Activated CD4-positive, alpha-beta T cell treated with anti-CD3 and anti-CD28 coated beads, Interleukin-2, amount 10 ng/mL, durations not matched to agents 24 days and 14 days (primary cell): ENCODE measurements around the gene EML6. TPM values are rescaled to one million over a fixed set of nuclear protein-coding genes. Genes with fewer than 3 reads are reported as not detected.

ENCODE experiments used
- DNase-seq: peaks from one replicate; pipeline ENCODE4 v3.0.0; 2022
- H3K27ac Mint-ChIP-seq: one replicate; pipeline ENCODE4 v1.8.0; 2022; ENCODE audit warnings: mild to moderate bottlenecking, mixed read lengths
- H3K27me3 Mint-ChIP-seq: one replicate; pipeline ENCODE4 v1.8.0; 2022; ENCODE audit warnings: mixed read lengths
- H3K36me3 Mint-ChIP-seq: one replicate; pipeline ENCODE4 v1.8.0; 2022; ENCODE audit warnings: low read depth, mild to moderate bottlenecking, mixed read lengths
- H3K4me1 Mint-ChIP-seq: one replicate; pipeline ENCODE4 v1.8.0; 2021; ENCODE audit warnings: mixed read lengths
- H3K4me3 Mint-ChIP-seq: one replicate; pipeline ENCODE4 v1.8.0; 2022; ENCODE audit warnings: mild to moderate bottlenecking, moderate library complexity, mixed read lengths
- H3K9me3 Mint-ChIP-seq: one replicate; pipeline ENCODE4 v1.8.0; 2021; ENCODE audit warnings: mixed read lengths
- intact Hi-C: fragments of 100-400 bp; cut with micrococcal nuclease; formaldehyde crosslinking; loops from one replicate; pipeline ENCODE4 v1.15.1; 2023
- total RNA-seq: library from RNA; stranded (reverse); gene quantifications from 2 replicates; pipeline ENCODE4 v1.2.3, GENCODE V29; 2022

The EML6 gene
- total RNA-seq, 1 donor from 2014 or later: 0.77 TPM

DNA sequence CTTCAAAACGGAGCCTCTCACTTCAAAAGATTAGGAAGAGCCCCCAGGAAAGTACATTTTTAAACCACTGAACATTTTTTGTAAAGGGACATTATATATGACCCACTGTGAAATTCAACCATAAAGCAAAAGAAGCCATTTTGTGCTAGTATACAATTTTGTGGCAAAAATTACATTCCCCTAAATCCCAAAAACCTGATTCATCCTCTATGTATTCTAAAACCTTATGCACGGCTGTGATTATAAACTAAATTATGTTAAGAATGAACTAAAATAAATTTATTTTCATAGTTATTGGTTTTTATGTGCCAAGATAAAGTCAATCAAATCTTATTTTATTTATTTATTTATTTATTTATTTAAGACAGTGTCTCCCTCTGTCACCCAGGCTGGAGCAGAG, 278.3 kb downstream of the EML6 start:
- Mint-ChIP-seq H3K9me3 (no peaks in the 10 kb centered on the region), H3K4me3 (no peak overlapping the region), H3K27ac (no peak overlapping the region), H3K36me3 (no peaks in the 10 kb centered on the region), H3K27me3 (no peaks in the 10 kb centered on the region), H3K4me1 (peaks cover 21% of the 10 kb centered on the region)
- no peak for DNase-seq
- intact Hi-C loops: no loop called here

DNA sequence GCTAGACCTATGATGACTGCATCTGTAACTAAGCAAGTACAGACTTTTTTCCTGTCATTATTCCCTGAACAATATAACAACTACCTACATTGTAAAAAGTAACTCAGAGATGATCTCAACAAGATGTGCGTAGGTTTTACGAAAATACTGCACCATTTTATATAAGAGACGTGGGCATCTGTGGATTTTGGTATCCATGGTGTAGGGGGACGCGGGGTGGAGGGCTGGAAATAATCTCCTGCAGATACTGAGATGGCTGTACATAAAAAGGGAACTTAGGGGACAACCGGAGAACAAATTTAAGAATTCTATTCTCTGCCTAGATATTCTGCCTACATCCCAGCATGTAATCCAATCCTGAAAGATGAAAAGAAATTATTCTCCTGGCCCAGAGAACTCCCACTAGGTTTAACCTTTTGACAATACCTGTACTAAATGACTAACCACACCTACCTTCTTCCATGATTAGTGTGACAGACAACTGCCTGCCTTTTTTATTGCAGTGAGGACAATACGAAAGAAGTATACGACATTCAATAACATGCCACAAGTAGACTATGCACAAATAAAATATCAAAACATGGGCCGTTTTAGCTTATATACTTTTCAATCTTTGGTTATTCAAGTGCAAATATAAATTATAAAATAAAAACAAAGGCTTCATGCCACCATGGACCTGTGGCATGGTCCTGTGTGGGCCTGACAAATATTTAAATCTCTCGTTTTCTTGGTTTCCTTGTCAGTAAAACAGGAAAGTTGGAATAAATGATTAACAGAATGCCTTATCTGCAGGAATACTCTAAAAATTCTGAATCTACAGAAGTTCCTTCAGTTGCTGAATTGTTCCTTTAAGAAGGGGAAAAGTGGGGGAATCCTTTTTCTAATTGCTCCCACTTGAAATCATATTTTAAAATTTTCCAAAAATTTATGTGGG, 280.5 kb downstream of the EML6 start:
- Mint-ChIP-seq H3K9me3 (no peaks in the 10 kb centered on the region), H3K36me3 (no peaks in the 10 kb centered on the region), H3K27me3 (no peaks in the 10 kb centered on the region), H3K27ac (no peak overlapping the region), H3K4me3 (no peak overlapping the region), H3K4me1 (peaks cover 22% of the 10 kb centered on the region)
- DNase-seq: no peak
- intact Hi-C loops: no loop called here

DNA sequence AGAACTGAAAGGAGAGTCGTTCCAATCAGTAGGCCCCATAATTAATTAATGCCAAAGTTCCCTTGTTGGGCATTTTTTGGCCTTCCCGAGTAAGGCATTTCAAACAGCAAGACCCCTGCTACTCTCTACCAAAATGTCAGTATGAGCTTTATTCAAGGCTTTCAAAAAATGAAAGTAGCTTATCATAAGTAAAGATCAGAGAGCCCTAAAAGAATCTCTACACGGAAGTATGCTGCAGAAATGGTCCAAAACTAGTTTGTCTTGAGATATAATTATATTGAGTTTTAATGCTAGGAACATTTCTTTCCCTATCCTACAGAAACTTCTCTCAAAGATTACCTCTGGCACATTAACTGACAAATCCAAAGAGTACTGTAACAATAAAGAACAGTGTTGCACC, 282.8 kb downstream of the EML6 start:
- intact Hi-C loops: no loop called here
- Mint-ChIP-seq H3K9me3 (no peaks in the 10 kb centered on the region), H3K4me1 (peaks cover 29% of the 10 kb centered on the region), H3K27ac (no peak overlapping the region), H3K36me3 (no peaks in the 10 kb centered on the region), H3K27me3 (no peaks in the 10 kb centered on the region), H3K4me3 (peak overlapping the region; percentile 44)
- no peak for DNase-seq

DNA sequence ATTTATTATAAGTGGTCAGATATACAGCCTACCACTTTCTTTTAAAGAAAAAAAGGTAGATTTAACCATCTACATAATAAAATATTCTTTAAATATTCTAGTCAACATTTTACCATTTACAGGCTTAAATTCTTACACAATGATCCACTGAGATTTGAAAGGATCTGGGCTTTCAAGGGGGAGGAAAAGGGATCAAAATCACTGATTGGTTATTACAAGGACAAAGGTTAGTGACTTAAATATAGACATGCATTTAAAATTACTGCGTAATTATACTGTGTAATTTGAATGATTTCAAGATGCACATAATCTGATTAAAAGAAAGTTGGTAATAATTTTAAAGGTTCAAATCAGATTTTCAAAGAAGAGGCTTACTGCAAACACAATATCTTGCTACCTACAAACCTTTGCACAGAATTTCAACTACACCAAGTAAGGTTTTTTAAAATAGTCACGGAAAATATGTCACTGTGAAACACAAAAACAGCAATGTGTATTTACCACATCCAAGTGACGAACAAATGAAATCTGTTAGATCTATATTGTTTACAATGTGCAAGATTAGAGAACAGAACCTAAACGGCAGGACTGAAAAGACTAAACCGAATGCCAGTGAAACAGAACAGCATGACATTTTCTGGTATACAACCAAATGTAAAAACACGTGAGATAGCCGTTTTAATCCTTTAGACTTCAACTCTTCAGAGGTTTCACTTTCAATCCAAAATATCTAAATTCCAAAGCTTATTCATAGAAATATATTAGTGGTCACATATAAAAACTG, 286.0 kb downstream of the EML6 start:
- Mint-ChIP-seq H3K4me3 (peak overlapping the region; percentile 88), H3K4me1 (peaks cover 38% of the 10 kb centered on the region), H3K27me3 (no peaks in the 10 kb centered on the region), H3K27ac (peak overlapping the region; percentile 64), H3K9me3 (no peaks in the 10 kb centered on the region), H3K36me3 (no peaks in the 10 kb centered on the region)
- intact Hi-C loops: loop anchor here (2.0 to 10.0 kb wide), 2 partner anchors 39 to 245 kb away; no protein-coding TSS in a partner anchor
- no peak for DNase-seq

DNA sequence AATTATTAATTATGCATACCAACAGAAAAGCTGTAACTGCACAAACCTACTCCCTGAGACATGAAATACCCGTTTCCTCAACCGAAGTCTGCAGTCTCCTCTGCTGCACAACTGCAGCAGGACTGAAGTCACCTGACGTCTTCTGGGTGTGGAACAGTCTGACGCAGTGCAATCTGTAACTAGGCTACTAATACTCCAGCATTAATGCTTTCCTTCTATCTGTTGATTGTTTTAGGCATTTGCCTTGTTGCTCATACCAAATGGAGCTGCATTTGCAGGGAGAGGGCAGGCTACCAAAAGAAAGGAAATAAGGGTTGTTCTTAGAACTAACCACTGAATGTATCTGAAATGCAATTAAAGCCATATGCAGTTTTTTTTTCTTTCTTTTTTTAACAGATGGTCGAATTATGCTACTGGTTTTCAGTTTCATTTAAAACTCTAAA, 286.7 kb downstream of the EML6 start:
- H3K27me3 Mint-ChIP-seq: no peaks in the 10 kb centered on the region
- no peaks in the 10 kb centered on the region for H3K36me3 Mint-ChIP-seq
- intact Hi-C loops: loop anchor here (10.0 kb wide), 1 partner anchor 245 kb away; no protein-coding TSS in a partner anchor
- no peaks in the 10 kb centered on the region for H3K9me3 Mint-ChIP-seq
- DNase-seq: peak; percentile 82
- peaks cover 37% of the 10 kb centered on the region for H3K4me1 Mint-ChIP-seq
- peak overlapping the region; percentile 88 for H3K4me3 Mint-ChIP-seq
- H3K27ac Mint-ChIP-seq: peak overlapping the region; percentile 82

DNA sequence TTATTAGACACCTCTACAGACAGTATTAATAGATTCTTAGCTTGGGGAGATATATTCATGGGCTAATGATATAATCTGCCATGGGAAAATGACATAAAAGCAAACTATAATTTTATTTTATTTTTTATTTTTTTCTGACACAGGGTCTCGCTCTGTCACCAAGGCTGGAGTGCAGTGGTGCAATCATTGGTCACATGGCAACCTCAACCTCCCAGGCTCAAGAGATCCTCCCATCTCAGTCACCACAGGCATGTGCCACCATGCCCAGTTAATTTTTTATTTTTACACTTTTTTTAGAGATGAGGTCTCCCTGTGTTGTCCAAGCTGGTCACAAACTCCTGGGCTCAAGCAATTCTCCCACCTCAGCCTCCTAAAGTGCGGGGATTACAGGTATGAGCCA, 287.5 kb downstream of the EML6 start:
- Mint-ChIP-seq H3K36me3 (no peaks in the 10 kb centered on the region), H3K4me1 (peaks cover 37% of the 10 kb centered on the region), H3K4me3 (no peak overlapping the region), H3K27me3 (no peaks in the 10 kb centered on the region), H3K27ac (no peak overlapping the region), H3K9me3 (no peaks in the 10 kb centered on the region)
- no peak for DNase-seq
- intact Hi-C loops: loop anchor here (10.0 kb wide), 1 partner anchor 246 kb away; no protein-coding TSS in a partner anchor

DNA sequence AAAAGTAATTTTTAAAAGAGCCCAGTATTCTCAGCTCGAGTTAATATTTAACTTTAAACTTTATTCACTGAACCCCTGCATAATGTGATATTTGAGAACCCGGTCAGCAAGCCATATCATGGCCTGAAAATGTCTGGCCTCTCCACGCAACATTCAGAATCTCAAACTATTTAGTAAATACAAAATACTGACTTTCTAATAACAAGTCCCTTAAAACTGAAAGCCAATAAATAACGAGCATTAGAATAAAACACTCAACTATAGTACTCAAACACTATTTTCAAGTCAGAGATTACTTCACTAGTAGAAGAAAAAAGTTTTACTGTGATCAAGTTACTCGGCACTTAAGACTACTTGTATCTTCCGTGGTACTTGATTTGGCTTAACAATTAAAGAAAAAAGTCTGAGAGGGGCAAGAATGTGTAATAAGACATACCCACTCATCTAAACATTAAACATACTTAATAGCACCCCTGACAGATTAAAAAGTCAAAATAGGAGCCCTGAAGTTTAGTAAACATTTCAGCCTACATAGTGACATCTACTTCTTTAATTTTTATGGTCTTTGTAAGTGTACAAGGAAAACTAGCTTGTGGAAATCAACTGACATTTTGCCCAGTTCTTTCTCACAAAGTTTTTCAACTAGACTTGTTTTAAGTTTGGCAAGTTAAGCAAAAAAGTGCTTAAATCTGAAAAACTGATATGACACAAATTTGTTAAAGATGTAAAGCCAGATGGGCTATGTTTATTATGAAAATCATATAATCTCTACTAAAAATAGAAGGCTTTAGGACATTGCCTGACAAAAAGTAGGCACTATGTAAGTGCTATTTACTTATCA, 288.6 kb downstream of the EML6 start:
- H3K27ac Mint-ChIP-seq: no peak overlapping the region
- no peaks in the 10 kb centered on the region for H3K9me3 Mint-ChIP-seq

DNA sequence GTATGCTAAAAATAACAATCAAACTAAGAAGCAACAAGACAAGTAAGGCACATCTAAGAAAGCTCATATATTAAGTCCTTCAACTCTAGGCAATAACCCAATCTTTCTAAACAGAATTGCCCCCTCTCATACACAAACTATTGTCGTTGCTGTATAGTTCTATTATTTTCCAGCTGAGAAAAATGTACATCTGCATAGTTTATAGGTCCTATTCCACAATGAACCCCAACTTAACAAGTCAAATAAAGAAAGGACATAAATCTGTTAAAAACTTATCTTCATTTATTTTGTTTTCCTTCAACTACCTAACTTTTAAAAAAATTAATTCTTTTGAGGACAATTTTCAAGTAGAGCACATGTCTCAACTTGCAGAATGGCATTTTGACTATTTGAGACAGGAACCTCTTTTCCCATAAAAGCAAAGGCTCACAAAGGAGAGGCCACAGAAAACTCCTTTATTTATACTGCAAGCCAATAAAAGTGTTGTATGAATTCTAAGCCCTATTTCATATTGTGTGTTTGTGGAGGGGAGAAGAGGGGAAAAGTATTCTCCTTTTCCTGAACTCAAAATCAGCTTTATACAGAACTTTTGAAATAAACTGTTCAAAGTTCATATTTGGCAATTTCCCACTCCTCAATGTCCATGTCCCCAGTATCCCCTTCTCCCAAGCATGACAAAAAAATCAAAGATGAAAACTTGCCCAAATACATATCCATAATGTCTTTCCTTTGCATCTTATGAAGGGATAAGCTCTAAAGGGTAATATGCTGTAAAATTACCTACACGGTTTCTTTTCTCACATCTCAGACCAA, 289.4 kb downstream of the EML6 start:
- no peak for DNase-seq
- Mint-ChIP-seq H3K36me3 (no peaks in the 10 kb centered on the region), H3K9me3 (no peaks in the 10 kb centered on the region), H3K4me3 (no peak overlapping the region), H3K27ac (no peak overlapping the region), H3K4me1 (peaks cover 23% of the 10 kb centered on the region), H3K27me3 (no peaks in the 10 kb centered on the region)
- intact Hi-C loops: loop anchor here (10.0 kb wide), 1 partner anchor 248 kb away; no protein-coding TSS in a partner anchor

More for the DNA sequence above, 288.6 kb downstream of the EML6 start:
- no peak for DNase-seq
- H3K36me3 Mint-ChIP-seq: no peaks in the 10 kb centered on the region
- H3K4me1 Mint-ChIP-seq: peaks cover 27% of the 10 kb centered on the region
- H3K27me3 Mint-ChIP-seq: no peaks in the 10 kb centered on the region
- no peak overlapping the region for H3K4me3 Mint-ChIP-seq
- intact Hi-C loops: loop anchor here (10.0 kb wide), 1 partner anchor 247 kb away; no protein-coding TSS in a partner anchor

DNA sequence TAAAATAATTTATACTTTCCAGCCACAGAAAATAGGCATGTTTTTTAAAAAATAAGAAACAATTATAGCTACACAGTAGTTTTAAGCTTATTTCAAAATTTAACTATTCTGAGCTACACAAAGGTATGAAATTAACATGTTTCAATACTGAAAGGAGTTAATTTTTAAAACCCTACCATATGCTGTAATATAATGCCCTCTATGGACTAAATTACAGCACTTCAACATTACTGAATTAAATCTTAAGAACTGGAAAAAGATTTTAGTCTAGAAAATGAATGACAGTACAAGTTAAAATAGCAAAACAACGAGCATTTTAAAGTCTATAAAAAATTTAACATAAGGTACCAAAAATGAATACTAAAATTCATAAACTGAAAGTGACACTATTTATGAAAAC, 290.5 kb downstream of the EML6 start:
- H3K9me3 Mint-ChIP-seq: no peaks in the 10 kb centered on the region
- H3K27me3 Mint-ChIP-seq: no peaks in the 10 kb centered on the region
- H3K27ac Mint-ChIP-seq: no peak overlapping the region
- peaks cover 1% of the 10 kb centered on the region for H3K36me3 Mint-ChIP-seq
- H3K4me3 Mint-ChIP-seq: no peak overlapping the region
- H3K4me1 Mint-ChIP-seq: peaks cover 22% of the 10 kb centered on the region
- no peak for DNase-seq
- intact Hi-C loops: loop anchor here (10.0 kb wide), 1 partner anchor 249 kb away; no protein-coding TSS in a partner anchor

DNA sequence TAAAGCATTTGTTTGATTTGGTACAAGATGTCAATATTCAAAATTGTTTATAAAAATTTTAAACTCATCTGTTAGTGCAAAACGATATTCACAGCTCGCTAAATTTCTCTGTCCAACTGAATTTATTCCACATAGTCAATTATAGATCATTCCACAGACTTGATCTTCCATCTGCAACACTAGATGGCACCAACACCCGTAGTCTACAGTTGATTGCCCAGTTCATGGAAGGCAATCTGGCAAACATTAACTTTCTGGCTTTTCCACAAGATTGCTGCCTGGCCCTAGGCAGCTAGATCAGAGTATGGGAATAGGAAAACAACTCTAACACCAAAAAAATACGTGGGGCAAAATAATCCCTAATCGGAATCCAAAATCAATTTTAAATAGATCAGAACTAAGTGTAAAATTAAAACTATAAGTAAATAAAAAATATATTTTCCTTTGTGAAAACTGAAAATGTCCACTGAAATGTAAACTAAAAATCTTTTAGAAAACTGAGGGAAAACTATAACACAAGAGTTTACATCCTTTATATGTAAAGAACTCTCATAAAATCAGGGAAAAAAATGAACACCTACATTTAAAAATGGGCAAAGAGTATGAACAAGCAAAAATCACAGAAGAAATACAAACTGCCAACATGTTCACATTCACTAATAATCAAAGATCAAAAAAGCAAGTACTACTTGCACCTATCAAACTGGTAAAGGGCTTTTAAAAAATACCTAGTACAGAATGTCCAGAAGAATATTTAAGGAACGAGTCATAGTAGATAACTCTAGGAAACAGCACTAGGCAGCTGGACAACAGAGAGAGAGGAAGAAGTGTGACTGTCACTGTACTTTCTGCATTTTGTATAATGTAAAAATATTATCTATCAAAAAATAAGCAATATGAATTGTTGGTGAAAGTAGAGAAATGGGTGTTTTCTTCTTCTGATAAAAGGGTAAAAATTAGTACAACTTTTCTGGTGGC, 291.8 kb downstream of the EML6 start:
- intact Hi-C loops: loop anchor here (1.0 to 10.0 kb wide), 3 partner anchors 160 to 250 kb away; no protein-coding TSS in a partner anchor
- Mint-ChIP-seq H3K36me3 (peaks cover 6% of the 10 kb centered on the region), H3K9me3 (no peaks in the 10 kb centered on the region), H3K4me1 (peaks cover 19% of the 10 kb centered on the region), H3K27ac (no peak overlapping the region), H3K27me3 (no peaks in the 10 kb centered on the region), H3K4me3 (no peak overlapping the region)
- DNase-seq: peak; percentile 81

DNA sequence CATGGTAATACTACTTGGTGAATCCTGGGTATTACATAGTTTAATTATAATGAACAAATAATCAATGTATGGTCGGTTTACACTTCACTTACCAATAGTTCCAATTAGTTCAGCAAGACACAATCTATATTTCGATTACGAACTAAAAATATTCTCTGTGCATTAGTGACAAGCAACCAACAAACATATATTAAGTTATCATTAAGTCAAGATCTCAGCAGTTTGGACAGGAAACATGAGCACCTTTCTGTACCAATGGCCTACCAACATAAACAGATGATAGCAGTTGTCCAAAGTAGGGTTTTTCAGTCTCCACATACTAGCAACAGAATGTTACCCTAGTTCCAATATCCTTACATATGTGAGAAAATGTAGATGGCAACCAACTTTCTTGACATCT, 294.0 kb downstream of the EML6 start:
- Mint-ChIP-seq H3K36me3 (peaks cover 6% of the 10 kb centered on the region), H3K4me1 (peaks cover 12% of the 10 kb centered on the region), H3K27me3 (no peaks in the 10 kb centered on the region), H3K27ac (no peak overlapping the region), H3K9me3 (no peaks in the 10 kb centered on the region), H3K4me3 (no peak overlapping the region)
- intact Hi-C loops: loop anchor here (10.0 kb wide), 1 partner anchor 253 kb away; no protein-coding TSS in a partner anchor
- DNase-seq: no peak
